HepG2 (cell line): ENCODE results near the gene SAC3D1. TPM values are rescaled to one million over a fixed set of nuclear protein-coding genes. Genes with fewer than 3 reads are reported as not detected.

Experiments
- ATAC-seq: fragments of 200-7000 bp; cut with Tn5 transposase; 3 replicates; pipeline ENCODE4 v1.9.1; 2020; ENCODE audit warnings: mild to moderate bottlenecking, moderate library complexity
- BruUV-seq: library from RNA; stranded (reverse); fragments of 400-500 nt; replicated peaks from 2 replicates; lab custom pipeline; 2021; lab: Mats Ljungman, UMichigan
- CTCF ChIA-PET: fragments of 300-600 bp; formaldehyde crosslinking; extraction: SDS; loops from one replicate; lab custom pipeline; 2021; ENCODE audit warnings: low total read pairs, inconsistent platforms, low intra/inter-chr PET ratio; lab: Yijun Ruan, JAX
- POLR2A ChIA-PET: fragments of 350-600 bp; sonication (Branson Sonifier 250); formaldehyde crosslinking; loops from one replicate; lab custom pipeline; 2020; ENCODE audit warnings: antibody characterized with exemption, inconsistent platforms; lab: Yijun Ruan, JAX
- DNase-seq: peaks from one replicate; pipeline ENCODE4 v3.0.0-alpha.2; 2015; ENCODE audit warnings: low spot score
- FAIRE-seq: peaks from 3 replicates; lab custom pipeline; 2011; peaks lifted over from hg19 to GRCh38; lab: Jason Lieb, UNC
- H2AFZ ChIP-seq: one replicate; pipeline ENCODE4 v1.6.1; 2011; ENCODE audit warnings: low read length, inconsistent platforms
- H3K27ac ChIP-seq: fragments of 300-600 bp; 3 replicates; pipeline ENCODE4 v1.8.0; 2011; ENCODE audit warnings: mixed run types, mild to moderate bottlenecking, mixed read lengths, low read length, inconsistent platforms; ENCODE audit not compliant: insufficient read depth; ENCODE audit errors: extremely low read length
- H3K27me3 ChIP-seq, 2 experiments: fragments of 200-600 bp in 1 of 2; 2 replicates in 1 of 2; 3 replicates in 1 of 2; pipeline versions ENCODE4 v1.6.0 to v1.8.0; 2011; ENCODE audit warnings: low read length in 2 of 2, mild to moderate bottlenecking in 2 of 2, moderate library complexity in 2 of 2, inconsistent platforms in 1 of 2; ENCODE audit not compliant: insufficient read depth in 2 of 2, control insufficient read depth in 1 of 2
- H3K36me3 ChIP-seq, 2 experiments: fragments of 200-600 bp in 1 of 2; replicated peaks in 1 of 2; 2 replicates in 1 of 2; 3 replicates in 1 of 2; pipeline versions ENCODE4 v1.5.1 to v1.8.0; 2011; ENCODE audit warnings: low read length in 2 of 2, inconsistent platforms in 1 of 2; ENCODE audit not compliant: insufficient read depth in 2 of 2, control insufficient read depth in 1 of 2
- H3K4me1 ChIP-seq: 2 replicates; pipeline ENCODE4 v1.5.1; 2012; ENCODE audit warnings: low read length, inconsistent platforms; ENCODE audit not compliant: insufficient read depth
- H3K4me2 ChIP-seq: 2 replicates; pipeline ENCODE4 v1.6.0; 2011; ENCODE audit warnings: low read depth, low read length, inconsistent platforms
- H3K4me3 ChIP-seq, 3 experiments: fragments of 200-600 bp in 1 of 3; sonication (generic), shearing (Covaris generic) in 1 of 3; replicated peaks in 1 of 3; 2 replicates each; pipeline ENCODE4 v1.5.1; 2011 to 2016; ENCODE audit warnings: low read length in 3 of 3, inconsistent platforms in 2 of 3, low read depth in 2 of 3, mild to moderate bottlenecking in 2 of 3, control low read depth in 1 of 3, mixed read lengths in 1 of 3; ENCODE audit not compliant: insufficient read depth in 1 of 3
- H3K79me2 ChIP-seq: one replicate; pipeline ENCODE4 v1.6.1; 2011; ENCODE audit warnings: low read length, inconsistent platforms; ENCODE audit not compliant: insufficient read depth
- H3K9ac ChIP-seq: 2 replicates; pipeline ENCODE4 v1.6.0; 2011; ENCODE audit warnings: mild to moderate bottlenecking, low read depth, low read length, inconsistent platforms; ENCODE audit not compliant: insufficient read depth
- H3K9me3 ChIP-seq: 2 replicates; pipeline ENCODE4 v1.5.1; 2012; ENCODE audit warnings: mild to moderate bottlenecking, low read length
- H4K20me1 ChIP-seq: 2 replicates; pipeline ENCODE4 v1.6.0; 2011; ENCODE audit warnings: inconsistent platforms, mild to moderate bottlenecking, low read length, moderate library complexity; ENCODE audit not compliant: insufficient read depth
- BATF2 ChIP-seq: sonication (generic); formaldehyde crosslinking; IDR thresholded peaks from 2 replicates; pipeline ENCODE4 v1.8.0; 2022; ENCODE audit warnings: mild to moderate bottlenecking, missing genetic modification reagents, moderate library complexity
- CHD2 ChIP-seq: IDR thresholded peaks from 2 replicates; pipeline ENCODE4 v1.6.1; 2011; ENCODE audit warnings: low read depth, low read length, improper control_type of control experiment
- GLMP ChIP-seq: sonication (generic); formaldehyde crosslinking; IDR thresholded peaks from 2 replicates; pipeline ENCODE4 v1.9.0; 2021; ENCODE audit warnings: missing genetic modification reagents, mild to moderate bottlenecking, borderline replicate concordance
- HDAC1 ChIP-seq: sonication (generic); formaldehyde crosslinking; IDR thresholded peaks from 2 replicates; pipeline ENCODE4 v1.5.1; 2020; ENCODE audit warnings: mild to moderate bottlenecking, missing genetic modification reagents
- PCBP1 ChIP-seq: fragments of 200-400 bp; formaldehyde crosslinking; IDR thresholded peaks from 2 replicates; pipeline ENCODE4 v1.6.1; 2017; ENCODE audit warnings: mild to moderate bottlenecking, low read depth, low read length, borderline replicate concordance
- RBM39 ChIP-seq: fragments of 200-400 bp; formaldehyde crosslinking; IDR thresholded peaks from one replicate; pipeline ENCODE4 v1.6.1; 2018; ENCODE audit warnings: antibody characterized with exemption, mild to moderate bottlenecking, low read depth, low read length; ENCODE audit not compliant: poor library complexity, severe bottlenecking
- SAFB2 ChIP-seq: sonication (generic); formaldehyde crosslinking; IDR thresholded peaks from 2 replicates; pipeline ENCODE4 v1.5.1; 2020; ENCODE audit warnings: missing genetic modification reagents, low read depth, mild to moderate bottlenecking, borderline replicate concordance
- SETDB1 ChIP-seq: sonication (generic); formaldehyde crosslinking; IDR thresholded peaks from 2 replicates; pipeline ENCODE4 v1.5.1; 2020; ENCODE audit warnings: missing genetic modification reagents, mild to moderate bottlenecking, borderline replicate concordance
- TFAP4 ChIP-seq: sonication (generic); IDR thresholded peaks from 2 replicates; pipeline ENCODE4 v1.6.1; 2016; ENCODE audit warnings: low read depth, borderline replicate concordance
- ZBTB10 ChIP-seq: sonication (generic); formaldehyde crosslinking; IDR thresholded peaks from 2 replicates; pipeline ENCODE4 v1.4.0; 2020; ENCODE audit warnings: missing genetic modification reagents, borderline replicate concordance
- ZBTB39 ChIP-seq: sonication (generic); formaldehyde crosslinking; IDR thresholded peaks from 2 replicates; pipeline ENCODE4 v1.5.0; 2020; ENCODE audit warnings: missing genetic modification reagents
- ZFY ChIP-seq: sonication (generic); formaldehyde crosslinking; IDR thresholded peaks from 2 replicates; pipeline ENCODE4 v1.4.0; 2020; ENCODE audit warnings: missing genetic modification reagents
- ZNF282 ChIP-seq: fragments of 450-650 bp; IDR thresholded peaks from 2 replicates; pipeline ENCODE4 v1.6.1; 2018; ENCODE audit not compliant: partially characterized antibody
- ZNF644 ChIP-seq: IDR thresholded peaks from 2 replicates; pipeline ENCODE4 v1.6.1; 2016; ENCODE audit warnings: low read depth
- ZNF776 ChIP-seq: sonication (generic); formaldehyde crosslinking; IDR thresholded peaks from 2 replicates; pipeline ENCODE4 v1.4.0; 2020; ENCODE audit warnings: mild to moderate bottlenecking, missing genetic modification reagents
- WGBS: methylation state at CpG from one replicate; pipeline ENCODE4 v1.1.6; 2017; ENCODE audit warnings: low lambda C conversion rate; 5-methylcytosine and 5-hydroxymethylcytosine counted together
- in situ Hi-C: cut with HindIII; loops from 2 replicates; pipeline ENCODE4 v1.10.0; 2017; ENCODE audit warnings: low pct_unique_long_range_greater_than_20kb; ENCODE audit not compliant: extremely low pct_ligation_motif_present
- intact Hi-C: fragments of 100-400 bp; cut with micrococcal nuclease; formaldehyde crosslinking; loops from one replicate; pipeline ENCODE4 v1.10.0; 2022; ENCODE audit not compliant: unreplicated experiment
- polyA plus RNA-seq, 8 experiments: library from polyadenylated mRNA; depleted of rRNA in 3 of 8; stranded (reverse) in 7 of 8; unstranded in 1 of 8; fragments of >200 nt; fragmentation: Illumina TruSeq in 4 of 8; extraction: Trizol in 4 of 8; gene quantifications; 2 replicates each; pipeline versions ENCODE4 v1.2.1 to v1.2.3, GENCODE V29; 2011 to 2016; ENCODE audit warnings: low read depth in 4 of 8, missing spikeins in 1 of 8, mixed read lengths in 1 of 8; ENCODE audit not compliant: insufficient read depth in 1 of 8
- total RNA-seq, 5 experiments: library from RNA; depleted of rRNA; stranded (reverse); fragments of >200 nt; fragmentation: Illumina TruSeq; extraction: Trizol; gene quantifications; 2 replicates each; pipeline ENCODE4 v1.2.3, GENCODE V29; 2016; ENCODE audit warnings: low read depth in 1 of 5

The SAC3D1 gene
- total and polyA plus RNA-seq, 2 of the 13 experiments (the other 11 are each of a cell fraction or from before 2014, with no cell fraction given), result 7.4 to 36.3 TPM

- WGBS, result 37% methylated on average over 4 of the region's 4 CpGs
- H3K9me3 ChIP-seq, result no peaks in the 10 kb centered on the region
- CTCF ChIA-PET, result no interaction called here
- no TSS peak for BruUV-seq
- POLR2A ChIA-PET, result interaction anchor here (1.1 to 1.2 kb wide), 3 partner anchors 24 to 188 kb away, joined by 3 to 4 read pairs (median 3); partner anchors contain the start of gene SAC3D1
- H3K9ac ChIP-seq, result no peak overlapping the region
- H3K27me3 ChIP-seq, result no peaks in the 10 kb centered on the region
- H3K4me1 ChIP-seq, result peaks cover 50% of the 10 kb centered on the region
- no peaks in the 10 kb centered on the region for H4K20me1 ChIP-seq
- peak overlapping the region; percentile 58; the same call in 1 of the 2 replicates for H3K4me2 ChIP-seq
- TF ChIP-seq GLMP (CRISPR knock-in tag) (no peak), ZNF282 (no peak), ZNF644 (CRISPR knock-in tag) (no peak), PCBP1 (no peak), TFAP4 (no peak), BATF2 (CRISPR knock-in tag) (no peak), RBM39 (no peak), ZBTB10 (CRISPR knock-in tag) (no peak), ZNF776 (CRISPR knock-in tag) (no peak), SAFB2 (CRISPR knock-in tag) (no peak), ZBTB39 (CRISPR knock-in tag) (no peak), ZFY (no peak), SETDB1 (CRISPR knock-in tag) (no peak), HDAC1 (CRISPR knock-in tag) (no peak), CHD2 (no peak)
- peak overlapping the region; percentile 41 for H3K27ac ChIP-seq
- H2AFZ ChIP-seq, result no peak overlapping the region
- ATAC-seq (no peak), DNase-seq (no peak), FAIRE-seq (no peak)
- in situ Hi-C loops (loop anchor here (5.0 kb wide), 1 partner anchor 38 kb away; the partner anchor contains the start of gene SNX15), intact Hi-C loops (no loop called here)
- no peak overlapping the region for H3K4me3 ChIP-seq
- no peaks in the 10 kb centered on the region for H3K79me2 ChIP-seq
- no peaks in the 10 kb centered on the region for H3K36me3 ChIP-seq
Observed at GRCh38 chr11:65064847-65065240, 23.8 kb downstream of the SAC3D1 start.
